ENCODE results near the gene DEAF1. TPM values are rescaled to one million over a fixed set of nuclear protein-coding genes. Genes with fewer than 3 reads are reported as not detected.

Gene DEAF1
- total RNA-seq, 1 donor from 2014 or later: 39.8 TPM

- Mint-ChIP-seq H3K4me1 (no peaks in the 10 kb centered on the region), H3K27me3 (no peaks in the 10 kb centered on the region), H3K27ac (no peak overlapping the region), H3K36me3 (ENCODE audit: low read depth) (peaks cover 75% of the 10 kb centered on the region), H3K9me3 (no peaks in the 10 kb centered on the region), H3K4me3 (no peak overlapping the region)
- DNase-seq (no peak), ATAC-seq (ENCODE audit: low read depth) (no peak)
- no peak for TF ChIP-seq CTCF (IDR thresholded peaks at IDR 0.05)
- intact Hi-C loops (cut with micrococcal nuclease): no loop called here
- CTCF ChIA-PET: no interaction called here
- POLR2A ChIA-PET: interaction anchor here (0.8 kb wide), 1 partner anchor 15 kb away, joined by 3 read pairs; the partner anchor contains the start of genes DEAF1 and TMEM80
Measured at GRCh38 chr11:680476-680875, 14.5 kb downstream of the DEAF1 start.

- peaks cover 78% of the 10 kb centered on the region for H3K36me3 Mint-ChIP-seq (ENCODE audit: low read depth)
- POLR2A ChIA-PET: no interaction called here
Measured at GRCh38 chr11:679271-680207, 15.5 kb downstream of the DEAF1 start.

GRCh38 chr11:678297-678696, 16.7 kb downstream of the DEAF1 start:
- Mint-ChIP-seq H3K4me3 (no peak overlapping the region), H3K36me3 (ENCODE audit: low read depth) (peaks cover 78% of the 10 kb centered on the region), H3K27ac (no peak overlapping the region), H3K27me3 (no peaks in the 10 kb centered on the region), H3K9me3 (no peaks in the 10 kb centered on the region), H3K4me1 (no peaks in the 10 kb centered on the region)
- TF ChIP-seq CTCF (IDR thresholded peaks at IDR 0.05): no peak
- no peak for DNase-seq
- ChIA-PET CTCF (no interaction called here), POLR2A (interaction anchor here (0.7 kb wide), 1 partner anchor 44 kb away, joined by 3 read pairs; no protein-coding TSS in a partner anchor)
- intact Hi-C loops (cut with micrococcal nuclease): no loop called here
- ATAC-seq (ENCODE audit: low read depth): no peak

More at GRCh38 chr11:679271-680207, 15.5 kb downstream of the DEAF1 start:
- H3K9me3 Mint-ChIP-seq: no peaks in the 10 kb centered on the region
- no peak overlapping the region for H3K27ac Mint-ChIP-seq
- H3K4me3 Mint-ChIP-seq: no peak overlapping the region
- ATAC-seq (ENCODE audit: low read depth) (no peak), DNase-seq (no peak)
- no peak for TF ChIP-seq CTCF (IDR thresholded peaks at IDR 0.05)
- no peaks in the 10 kb centered on the region for H3K27me3 Mint-ChIP-seq
- CTCF ChIA-PET: no interaction called here
- intact Hi-C loops (cut with micrococcal nuclease): no loop called here
- H3K4me1 Mint-ChIP-seq: no peaks in the 10 kb centered on the region

- ChIA-PET POLR2A (no interaction called here), CTCF (interaction anchor here (1.0 kb wide), 1 partner anchor 49 kb away, joined by 3 read pairs; no protein-coding TSS in a partner anchor)
- Mint-ChIP-seq H3K27me3 (no peaks in the 10 kb centered on the region), H3K36me3 (ENCODE audit: low read depth) (peaks cover 55% of the 10 kb centered on the region), H3K9me3 (no peaks in the 10 kb centered on the region), H3K4me3 (no peak overlapping the region), H3K27ac (no peak overlapping the region), H3K4me1 (no peaks in the 10 kb centered on the region)
- ATAC-seq (ENCODE audit: low read depth) (no peak), DNase-seq (no peak)
- TF ChIP-seq CTCF (IDR thresholded peaks at IDR 0.05): no peak
- intact Hi-C loops (cut with micrococcal nuclease): no loop called here
Measured at GRCh38 chr11:674406-674805, 20.6 kb downstream of the DEAF1 start.

- peaks cover 49% of the 10 kb centered on the region for H3K36me3 Mint-ChIP-seq (ENCODE audit: low read depth)
- no peak for TF ChIP-seq CTCF (IDR thresholded peaks at IDR 0.05)
- intact Hi-C loops (cut with micrococcal nuclease): no loop called here
- H3K4me3 Mint-ChIP-seq: no peak overlapping the region
- CTCF ChIA-PET: no interaction called here
- H3K27me3 Mint-ChIP-seq: no peaks in the 10 kb centered on the region
- no peaks in the 10 kb centered on the region for H3K4me1 Mint-ChIP-seq
- ATAC-seq (ENCODE audit: low read depth): no peak
- no peaks in the 10 kb centered on the region for H3K9me3 Mint-ChIP-seq
- H3K27ac Mint-ChIP-seq: no peak overlapping the region
- no peak for DNase-seq
- POLR2A ChIA-PET: no interaction called here
Measured at GRCh38 chr11:673866-674265, 21.2 kb downstream of the DEAF1 start.

Measured in activated B cell treated with CpG ODN at 0.5 μM for 24 hours (primary cell).